Inflammatory macrophage treated with lipopolysaccharide for 4 hours (primary cell): ENCODE measurements around the gene SMIM44.
"Not testable (repeated sequence)": the region's sequence is repeated elsewhere in the genome, so short reads cannot be mapped to it uniquely, and the experiment has no call there.

Experiments used
- DNase-seq: peaks from one replicate; pipeline ENCODE4 v3.0.0-alpha.2; 2020

The SMIM44 gene

DNA sequence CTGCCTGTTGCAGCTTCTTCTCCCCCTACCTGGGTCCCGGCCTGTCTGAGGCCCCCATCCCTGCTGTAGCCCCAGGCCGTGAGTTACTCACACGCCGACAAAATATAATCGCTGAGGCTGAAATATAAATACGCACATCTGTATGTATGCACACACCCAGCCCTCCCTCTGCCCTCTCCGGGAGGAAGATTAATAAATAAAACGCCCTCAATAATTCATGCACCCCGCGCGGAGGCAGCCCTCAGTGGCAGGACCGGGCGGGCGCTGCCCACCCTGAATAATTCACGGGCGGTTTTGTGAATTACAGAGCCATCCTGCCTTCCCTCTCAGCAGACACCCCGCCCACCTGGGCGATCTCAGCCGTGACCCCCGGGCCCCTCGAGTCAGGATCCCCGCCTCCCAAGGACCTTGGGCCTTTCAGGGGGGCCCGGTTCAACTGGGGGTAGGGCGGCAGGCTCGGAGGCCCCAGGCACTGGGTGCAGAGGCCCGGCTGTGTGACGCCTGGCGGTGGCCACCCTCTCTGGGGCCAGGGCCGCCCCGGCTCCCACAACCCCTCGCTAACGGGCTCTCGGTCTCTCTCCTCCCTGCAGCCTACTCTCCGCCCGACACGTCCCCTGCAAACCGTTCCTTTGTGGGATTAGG is 27.2 kb downstream of the SMIM44 start:
- DNase-seq, result no peak

GRCh38 chr19:3455393-3455955 is 27.8 kb downstream of the SMIM44 start:
- no peak for DNase-seq

DNA sequence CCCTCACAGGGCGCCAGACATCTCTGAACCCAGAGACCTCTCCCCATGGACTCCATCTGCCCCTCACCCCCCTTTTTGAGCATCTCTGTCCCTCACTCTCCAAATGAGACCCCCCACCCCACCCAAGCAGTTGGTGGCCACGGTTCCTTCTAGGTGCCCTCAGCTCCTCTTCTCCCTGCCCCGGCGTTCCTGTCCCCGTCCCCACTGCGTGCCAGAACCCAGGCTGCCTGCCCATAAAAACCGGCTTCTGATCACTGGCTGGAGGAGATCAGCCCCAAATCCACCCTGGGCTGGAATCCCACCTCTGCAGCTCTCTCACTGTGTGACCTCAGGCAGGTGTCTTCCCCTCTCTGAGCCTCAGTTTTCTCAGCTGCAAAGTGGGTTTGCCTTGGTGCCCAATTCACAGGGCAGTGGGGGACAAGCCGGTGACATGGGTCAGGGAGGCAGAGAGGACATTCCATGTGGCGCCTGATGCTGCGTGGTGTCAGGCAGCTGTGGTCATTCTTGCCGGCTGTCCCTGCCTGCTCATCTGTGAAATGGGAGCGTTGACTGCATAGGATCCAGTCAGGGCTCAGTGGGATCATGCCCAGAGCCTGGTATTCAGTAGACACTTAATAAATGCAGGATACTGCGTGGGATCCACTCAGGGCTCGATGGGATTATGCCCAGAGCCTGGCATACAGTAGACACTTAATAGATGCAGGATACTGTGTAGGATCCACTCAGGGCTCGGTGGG is 28.4 kb downstream of the SMIM44 start:
- DNase-seq, result no peak

- DNase-seq, result no peak
These were observed 29.4 kb downstream of the SMIM44 start for GRCh38 chr19:3453840-3454239.

- DNase-seq, result not testable (repeated sequence)
These were observed 30.4 kb downstream of the SMIM44 start for GRCh38 chr19:3452942-3453214.

GRCh38 chr19:3452171-3452941 is 30.9 kb downstream of the SMIM44 start:
- peak; percentile 60 for DNase-seq

DNA sequence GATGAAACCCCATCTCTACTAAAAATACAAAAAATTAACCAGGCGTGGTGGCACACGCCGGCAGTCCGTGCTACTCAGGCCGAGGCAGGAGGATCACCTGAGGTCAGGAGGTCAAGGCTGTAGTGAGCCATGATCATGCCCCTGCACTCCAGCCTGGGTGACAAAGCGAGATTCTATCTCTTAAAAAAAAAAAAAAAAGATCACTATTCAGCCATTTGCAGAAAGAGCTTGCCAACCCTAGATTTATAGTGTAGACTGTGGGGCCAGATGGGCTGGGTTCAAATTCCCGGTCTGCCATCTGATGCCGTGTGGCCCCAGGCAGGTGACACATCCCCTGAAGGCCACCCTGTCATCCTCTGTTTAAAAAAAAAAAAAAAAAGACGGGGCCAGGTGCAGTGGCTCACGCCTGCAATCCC is 31.8 kb downstream of the SMIM44 start:
- no peak for DNase-seq

DNA sequence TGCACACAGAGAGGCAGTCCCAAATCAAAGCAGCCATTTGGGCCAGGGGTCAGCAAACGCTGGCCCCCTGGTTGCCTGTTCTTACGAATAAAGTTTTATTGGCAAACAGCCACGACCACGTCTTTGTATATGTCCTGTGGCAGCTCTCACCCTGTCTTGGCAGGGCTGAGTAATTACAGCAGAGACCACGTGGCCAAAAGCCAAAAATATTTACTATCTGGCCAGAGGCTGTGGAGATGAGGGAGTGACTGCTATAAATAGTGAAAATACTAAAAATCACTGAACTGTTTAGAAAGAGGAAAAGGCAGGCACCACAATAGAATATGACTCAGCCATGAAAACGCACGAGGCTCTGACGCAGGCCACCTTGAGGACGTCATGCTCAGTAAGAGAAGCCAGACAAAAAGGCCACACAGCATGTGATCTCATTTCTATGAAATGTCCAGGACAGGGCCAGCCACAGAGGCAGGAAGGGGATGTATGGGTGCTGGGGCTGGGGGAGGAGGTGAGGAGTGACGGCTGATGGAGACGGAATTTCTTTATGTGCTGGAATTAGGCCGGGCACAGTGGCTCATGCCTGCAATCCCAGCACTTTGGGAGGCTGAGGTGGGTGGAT is 32.3 kb downstream of the SMIM44 start:
- peak; percentile 99 for DNase-seq

DNA sequence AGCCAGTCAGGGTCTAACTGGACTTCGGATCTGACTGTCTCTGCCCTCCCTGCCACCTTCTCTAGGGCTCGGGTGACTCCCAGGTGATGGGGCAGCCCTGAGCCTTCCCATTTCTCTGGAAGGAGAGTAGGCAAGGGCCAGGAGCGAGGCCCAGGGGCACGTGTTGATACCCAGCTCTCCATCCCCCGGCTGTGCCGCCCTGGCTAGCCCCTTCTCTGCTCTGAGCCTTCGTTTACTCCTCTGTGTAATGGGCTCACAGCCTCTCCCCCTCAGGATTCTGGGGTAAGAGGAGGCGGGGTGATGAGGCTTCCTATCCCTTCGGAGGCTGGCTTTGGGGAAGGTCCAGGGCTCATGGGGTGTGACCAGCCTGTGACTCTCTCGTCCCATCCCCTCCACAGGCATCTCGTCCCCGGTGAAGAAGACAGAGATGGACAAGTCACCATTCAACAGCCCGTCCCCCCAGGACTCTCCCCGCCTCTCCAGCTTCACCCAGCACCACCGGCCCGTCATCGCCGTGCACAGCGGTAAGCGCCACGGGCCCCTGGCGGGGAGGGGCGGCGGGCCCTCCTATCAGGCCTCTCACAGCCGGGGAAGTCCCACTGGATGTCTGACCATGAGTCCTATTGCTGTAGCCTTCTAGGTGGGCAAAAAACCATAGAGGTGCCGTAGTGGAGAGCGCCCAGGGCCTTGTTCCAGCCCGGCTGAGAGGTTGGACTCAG is 34.5 kb downstream of the SMIM44 start:
- DNase-seq, result no peak

- DNase-seq, result not testable (repeated sequence)
These were observed 36.6 kb downstream of the SMIM44 start for GRCh38 chr19:3446657-3447056.

DNA sequence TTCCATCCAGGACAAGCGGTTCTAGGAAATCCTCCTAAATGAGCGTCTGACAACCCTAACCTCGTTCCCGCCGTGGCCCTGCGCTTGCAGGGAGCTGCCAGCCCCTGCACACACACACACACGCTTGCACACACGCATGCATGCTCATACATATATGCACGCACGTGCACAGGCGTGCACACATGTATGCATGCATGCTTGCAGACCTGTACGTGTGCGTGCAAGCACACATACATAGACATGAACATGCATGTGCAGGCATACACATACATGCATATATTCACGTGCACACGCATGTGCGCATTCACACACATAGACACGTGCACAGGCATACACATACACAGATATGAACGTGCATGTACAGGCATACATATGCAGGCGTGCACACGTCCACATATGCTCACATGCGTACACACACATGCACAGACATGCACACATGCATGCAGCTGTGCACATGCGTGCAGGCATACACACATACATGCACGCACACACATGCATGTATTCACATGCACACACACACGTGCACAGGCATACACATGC is 38.5 kb downstream of the SMIM44 start:
- no peak for DNase-seq

GRCh38 chr19:3443840-3444694 is 39.2 kb downstream of the SMIM44 start:
- no peak for DNase-seq

- no peak for DNase-seq
These were observed 40.7 kb downstream of the SMIM44 start for GRCh38 chr19:3442487-3443071.

GRCh38 chr19:3441986-3442329 is 41.3 kb downstream of the SMIM44 start:
- no peak for DNase-seq

DNA sequence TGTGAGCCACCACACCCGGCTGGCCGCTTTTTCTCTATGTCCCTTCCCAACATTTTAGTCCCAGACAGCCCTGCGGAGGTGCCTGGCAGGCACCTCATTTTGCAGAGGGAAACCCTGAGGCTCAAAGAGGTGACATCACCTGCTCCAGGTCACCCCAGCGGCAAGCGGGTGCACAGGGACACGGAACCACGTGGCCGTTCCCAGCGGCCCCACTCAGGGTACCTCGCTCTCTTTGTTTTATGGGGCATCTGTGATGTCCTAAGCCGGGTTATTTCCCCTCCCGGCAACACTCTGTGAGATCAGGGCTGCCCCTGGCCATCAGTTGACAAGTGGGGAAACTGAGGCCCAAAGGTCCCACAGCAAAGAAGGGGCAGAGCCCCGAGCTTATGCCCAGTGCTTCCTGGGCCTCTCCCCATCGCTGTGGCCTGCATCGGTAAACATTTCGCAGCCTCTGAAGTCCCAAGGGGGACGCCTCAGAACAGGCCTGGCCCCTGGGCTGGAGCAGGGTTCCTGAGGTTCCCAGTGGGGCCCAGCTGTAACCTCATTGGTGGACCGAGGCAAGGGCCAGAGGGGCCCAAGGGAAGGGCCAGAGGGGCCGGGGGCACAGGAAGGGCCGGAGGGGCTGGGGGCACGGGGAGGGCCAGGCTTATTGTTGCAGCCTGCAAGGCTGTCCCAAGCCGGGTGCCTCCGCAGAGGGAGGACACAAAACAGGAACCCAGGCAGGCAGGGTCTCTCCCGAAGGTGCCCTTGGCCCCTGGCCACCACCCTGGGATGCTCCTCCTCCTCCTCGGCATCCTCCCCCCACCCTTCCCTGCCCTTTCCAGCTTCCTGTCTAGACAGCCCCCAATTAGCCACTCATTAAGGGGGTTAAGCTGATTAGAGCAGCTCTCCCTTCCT is 41.9 kb downstream of the SMIM44 start:
- DNase-seq, result no peak

DNA sequence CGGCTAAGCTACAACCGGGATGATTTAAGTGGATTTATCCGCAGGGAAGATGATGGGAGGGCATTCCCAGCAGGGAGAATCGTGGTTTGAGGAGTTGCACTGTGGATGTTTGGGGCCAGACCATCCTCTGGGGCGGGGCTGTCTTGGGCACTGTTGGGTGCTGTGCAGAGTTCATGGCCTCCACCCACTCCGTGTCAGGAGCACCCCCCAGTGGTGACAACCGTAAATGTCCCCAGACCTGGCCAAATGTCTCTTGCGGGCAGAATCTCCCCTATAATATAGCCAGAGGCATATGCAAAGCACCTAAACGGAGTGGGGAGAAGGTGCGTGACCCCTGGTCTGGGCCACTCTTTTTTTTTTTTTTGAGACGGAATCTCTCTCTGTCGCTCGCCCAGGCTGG is 43.2 kb downstream of the SMIM44 start:
- DNase-seq, result peak; percentile 65

DNA sequence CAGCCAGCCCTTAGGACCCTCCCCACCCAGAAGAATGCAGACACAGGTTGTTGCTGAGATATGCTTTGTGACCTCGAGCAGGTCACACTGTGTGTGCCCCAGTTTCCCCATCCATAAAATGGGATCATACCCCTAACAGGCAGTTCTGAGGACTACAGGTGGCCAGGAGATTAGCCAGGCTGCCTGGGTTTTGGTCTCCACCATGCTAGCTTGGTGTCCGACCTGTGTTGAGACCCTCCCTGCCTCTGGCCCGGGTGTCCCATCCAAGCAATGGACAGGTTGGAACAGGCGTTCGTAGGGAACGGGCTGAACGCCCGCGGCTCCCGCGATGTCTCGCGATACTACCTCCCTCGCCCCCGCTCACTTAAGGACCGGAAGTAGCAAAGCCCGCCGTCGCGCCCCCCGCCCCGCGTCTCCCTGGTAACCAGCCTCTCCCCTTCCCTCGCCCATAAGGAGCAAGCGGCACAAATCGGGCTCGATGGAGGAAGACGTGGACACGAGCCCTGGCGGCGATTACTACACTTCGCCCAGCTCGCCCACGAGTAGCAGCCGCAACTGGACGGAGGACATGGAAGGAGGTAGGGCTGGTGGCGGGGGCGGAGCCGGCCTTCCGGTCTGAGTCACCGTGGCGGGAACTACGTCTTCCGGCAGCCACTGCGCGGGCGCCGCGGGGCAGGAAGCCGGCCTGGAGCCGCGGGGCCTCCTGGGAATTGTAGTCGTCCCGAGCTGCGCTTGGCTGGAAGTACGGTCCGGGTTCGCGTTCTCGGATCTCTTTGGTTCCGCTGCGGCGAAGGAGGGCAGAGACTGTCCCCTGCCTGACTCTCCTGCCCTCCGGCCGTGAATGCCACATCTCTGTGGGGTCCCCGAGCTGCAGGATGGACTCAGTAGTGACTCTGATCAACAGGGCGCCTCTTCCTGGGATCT is 48.3 kb downstream of the SMIM44 start:
- DNase-seq, result peak; percentile 98

GRCh38 chr19:3433805-3434540 is 49.3 kb downstream of the SMIM44 start:
- DNase-seq, result no peak
